HG03159 (cell line): ENCODE results near the gene NFATC2.
"Not testable (repeated sequence)": the region's sequence is repeated elsewhere in the genome, so short reads cannot be mapped to it uniquely, and the experiment has no call there.

ENCODE experiments used
- ATAC-seq: cut with Tn5 transposase; IDR thresholded peaks from one replicate; pipeline ENCODE4 v1.9.1; 2021; ENCODE audit warnings: mild to moderate bottlenecking, moderate library complexity; ENCODE audit not compliant: unreplicated experiment

The NFATC2 gene

GRCh38 chr20:51569815-51570738, 27.6 kb upstream of the NFATC2 start:
- no peak for ATAC-seq

- not testable (repeated sequence) for ATAC-seq
Measured at GRCh38 chr20:51568533-51568932, 26.0 kb upstream of the NFATC2 start.

- ATAC-seq: no peak
Measured at GRCh38 chr20:51567622-51568021, 25.1 kb upstream of the NFATC2 start.

- no peak for ATAC-seq
Measured at GRCh38 chr20:51566594-51566993, 24.1 kb upstream of the NFATC2 start.

- no peak for ATAC-seq
Measured at GRCh38 chr20:51565298-51566144, 23.0 kb upstream of the NFATC2 start.

GRCh38 chr20:51563486-51564332, 21.2 kb upstream of the NFATC2 start:
- ATAC-seq: no peak

GRCh38 chr20:51563174-51563485, 20.6 kb upstream of the NFATC2 start:
- no peak for ATAC-seq

GRCh38 chr20:51562332-51563173, 20.0 kb upstream of the NFATC2 start:
- ATAC-seq: no peak

GRCh38 chr20:51562027-51562331, 19.5 kb upstream of the NFATC2 start:
- ATAC-seq: no peak

GRCh38 chr20:51560550-51561307, 18.2 kb upstream of the NFATC2 start:
- ATAC-seq: no peak

- ATAC-seq: no peak
Measured at GRCh38 chr20:51560042-51560441, 17.5 kb upstream of the NFATC2 start.

GRCh38 chr20:51554538-51555165, 12.1 kb upstream of the NFATC2 start:
- ATAC-seq: no peak

- ATAC-seq: no peak
Measured at GRCh38 chr20:51553897-51554486, 11.5 kb upstream of the NFATC2 start.

GRCh38 chr20:51551186-51551585, 8.7 kb upstream of the NFATC2 start:
- ATAC-seq: no peak

- no peak for ATAC-seq
Measured at GRCh38 chr20:51549474-51549873, 7.0 kb upstream of the NFATC2 start.

- ATAC-seq: no peak
Measured at GRCh38 chr20:51547951-51548350, 5.4 kb upstream of the NFATC2 start.

GRCh38 chr20:51545515-51545914, 3.0 kb upstream of the NFATC2 start:
- no peak for ATAC-seq

- no peak for ATAC-seq
Measured at GRCh38 chr20:51543422-51543788, 886 bp upstream of the NFATC2 start.

GRCh38 chr20:51542033-51542570, 417 bp downstream of the NFATC2 start:
- ATAC-seq: no peak
